HepG2 (cell line): ENCODE measurements around the gene SNRPD3. TPM values are rescaled to one million over a fixed set of nuclear protein-coding genes. Genes with fewer than 3 reads are reported as not detected.

Experiments used
- HMG20B ChIP-seq: conservative IDR thresholded peaks from 2 replicates; pipeline ENCODE4 v1.6.1; 2016; ENCODE audit warnings: missing genetic modification reagents, missing compliant biosample characterization
- IRF2 ChIP-seq: IDR thresholded peaks from 2 replicates; pipeline ENCODE4 v1.6.1; 2018; ENCODE audit warnings: missing genetic modification reagents, missing compliant biosample characterization
- POGZ ChIP-seq: sonication (generic); formaldehyde crosslinking; IDR thresholded peaks from 2 replicates; pipeline ENCODE4 v1.4.0; 2020; ENCODE audit warnings: mild to moderate bottlenecking, missing genetic modification reagents
- RAD51 ChIP-seq: fragments of 450-650 bp; IDR thresholded peaks from 2 replicates; pipeline ENCODE4 v1.6.1; 2016; ENCODE audit warnings: borderline replicate concordance
- ZFP37 ChIP-seq: sonication (generic); formaldehyde crosslinking; IDR thresholded peaks from 2 replicates; pipeline ENCODE4 v1.4.0; 2020; ENCODE audit warnings: missing genetic modification reagents, borderline replicate concordance
- ZNF101 ChIP-seq: sonication (generic); formaldehyde crosslinking; IDR thresholded peaks from 2 replicates; pipeline ENCODE4 v1.4.0; 2020; ENCODE audit warnings: mild to moderate bottlenecking, low read depth, missing genetic modification reagents, borderline replicate concordance
- ZNF468 ChIP-seq: sonication (generic); formaldehyde crosslinking; IDR thresholded peaks from 2 replicates; pipeline ENCODE4 v1.8.0; 2022; ENCODE audit warnings: mild to moderate bottlenecking, moderate library complexity, missing genetic modification reagents
- ZNF713 ChIP-seq: sonication (generic); formaldehyde crosslinking; IDR thresholded peaks from 2 replicates; pipeline ENCODE4 v1.4.0; 2020; ENCODE audit warnings: mild to moderate bottlenecking, missing genetic modification reagents
- polyA plus RNA-seq, 8 experiments: library from polyadenylated mRNA; depleted of rRNA in 3 of 8; stranded (reverse) in 7 of 8; unstranded in 1 of 8; fragments of >200 nt; fragmentation: Illumina TruSeq in 4 of 8; extraction: Trizol in 4 of 8; gene quantifications; 2 replicates each; pipeline versions ENCODE4 v1.2.1 to v1.2.3, GENCODE V29; 2011 to 2016; ENCODE audit warnings: low read depth in 4 of 8, missing spikeins in 1 of 8, mixed read lengths in 1 of 8; ENCODE audit not compliant: insufficient read depth in 1 of 8
- total RNA-seq, 5 experiments: library from RNA; depleted of rRNA; stranded (reverse); fragments of >200 nt; fragmentation: Illumina TruSeq; extraction: Trizol; gene quantifications; 2 replicates each; pipeline ENCODE4 v1.2.3, GENCODE V29; 2016; ENCODE audit warnings: low read depth in 1 of 5
- TF ChIP-seq, protein P1 (sequence below): sonication (generic); formaldehyde crosslinking; IDR thresholded peaks from 2 replicates; pipeline ENCODE4 v1.4.0; 2020; ENCODE audit warnings: missing genetic modification reagents, borderline replicate concordance
- TF ChIP-seq, protein P2 (sequence below): sonication (generic); formaldehyde crosslinking; IDR thresholded peaks from 2 replicates; pipeline ENCODE4 v1.4.0; 2020; ENCODE audit warnings: mild to moderate bottlenecking, missing genetic modification reagents, borderline replicate concordance
- TF ChIP-seq, protein P3 (sequence below): sonication (generic); formaldehyde crosslinking; IDR thresholded peaks from 2 replicates; pipeline ENCODE4 v1.8.0; 2022; ENCODE audit warnings: mild to moderate bottlenecking, missing genetic modification reagents, borderline replicate concordance

SNRPD3 gene
- total and polyA plus RNA-seq, 2 of the 13 experiments (the other 11 are each of a cell fraction or from before 2014, with no cell fraction given) = 110 to 209 TPM

DNA sequence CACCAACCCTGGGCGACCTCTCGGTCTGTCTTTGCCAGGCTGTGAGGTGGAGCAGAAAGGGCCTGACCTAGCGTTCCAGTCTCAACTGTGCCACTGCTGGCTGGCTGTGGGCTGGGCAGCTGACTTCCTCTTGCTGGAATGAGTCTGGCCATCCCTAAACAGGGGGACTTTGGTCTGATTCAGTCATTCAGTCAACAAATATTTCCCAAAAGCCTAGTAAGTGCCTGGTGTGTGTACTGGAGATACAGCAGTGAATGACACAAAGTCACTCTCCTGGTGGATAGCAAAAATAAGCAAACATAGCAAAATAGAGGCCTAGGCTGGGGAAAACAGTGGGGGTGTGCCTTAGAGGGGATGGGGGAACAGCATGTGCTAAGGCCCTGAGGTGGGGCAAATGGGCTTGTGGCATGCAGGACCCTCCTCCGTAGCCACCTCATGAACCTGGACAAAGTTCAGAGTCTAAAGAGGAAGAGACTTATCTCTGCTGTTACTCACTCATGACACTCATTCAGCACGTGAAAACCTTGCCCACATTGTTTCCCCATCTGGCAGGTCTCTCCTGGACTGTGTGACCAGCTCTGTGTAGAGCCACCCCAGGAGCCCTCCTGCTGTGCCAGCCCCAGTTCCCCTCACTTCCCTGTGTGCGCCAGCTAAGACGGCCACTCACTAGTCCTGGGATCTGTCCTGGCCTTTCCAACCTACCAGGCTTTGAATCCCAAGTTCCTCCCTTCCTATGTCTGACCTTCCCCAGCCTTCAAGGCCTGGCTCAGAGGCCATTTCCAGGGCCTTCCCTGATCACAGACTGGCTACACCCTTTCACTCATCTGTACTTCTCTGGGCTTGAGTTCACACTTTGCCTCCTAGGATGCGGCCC lies 5.5 kb upstream of the SNRPD3 start (continued):
- TF ChIP-seq ZFP37 = no peak
- TF ChIP-seq RAD51 = peak; percentile 14; the same call in 1 of the 2 replicates
- TF ChIP-seq, protein P1, sequence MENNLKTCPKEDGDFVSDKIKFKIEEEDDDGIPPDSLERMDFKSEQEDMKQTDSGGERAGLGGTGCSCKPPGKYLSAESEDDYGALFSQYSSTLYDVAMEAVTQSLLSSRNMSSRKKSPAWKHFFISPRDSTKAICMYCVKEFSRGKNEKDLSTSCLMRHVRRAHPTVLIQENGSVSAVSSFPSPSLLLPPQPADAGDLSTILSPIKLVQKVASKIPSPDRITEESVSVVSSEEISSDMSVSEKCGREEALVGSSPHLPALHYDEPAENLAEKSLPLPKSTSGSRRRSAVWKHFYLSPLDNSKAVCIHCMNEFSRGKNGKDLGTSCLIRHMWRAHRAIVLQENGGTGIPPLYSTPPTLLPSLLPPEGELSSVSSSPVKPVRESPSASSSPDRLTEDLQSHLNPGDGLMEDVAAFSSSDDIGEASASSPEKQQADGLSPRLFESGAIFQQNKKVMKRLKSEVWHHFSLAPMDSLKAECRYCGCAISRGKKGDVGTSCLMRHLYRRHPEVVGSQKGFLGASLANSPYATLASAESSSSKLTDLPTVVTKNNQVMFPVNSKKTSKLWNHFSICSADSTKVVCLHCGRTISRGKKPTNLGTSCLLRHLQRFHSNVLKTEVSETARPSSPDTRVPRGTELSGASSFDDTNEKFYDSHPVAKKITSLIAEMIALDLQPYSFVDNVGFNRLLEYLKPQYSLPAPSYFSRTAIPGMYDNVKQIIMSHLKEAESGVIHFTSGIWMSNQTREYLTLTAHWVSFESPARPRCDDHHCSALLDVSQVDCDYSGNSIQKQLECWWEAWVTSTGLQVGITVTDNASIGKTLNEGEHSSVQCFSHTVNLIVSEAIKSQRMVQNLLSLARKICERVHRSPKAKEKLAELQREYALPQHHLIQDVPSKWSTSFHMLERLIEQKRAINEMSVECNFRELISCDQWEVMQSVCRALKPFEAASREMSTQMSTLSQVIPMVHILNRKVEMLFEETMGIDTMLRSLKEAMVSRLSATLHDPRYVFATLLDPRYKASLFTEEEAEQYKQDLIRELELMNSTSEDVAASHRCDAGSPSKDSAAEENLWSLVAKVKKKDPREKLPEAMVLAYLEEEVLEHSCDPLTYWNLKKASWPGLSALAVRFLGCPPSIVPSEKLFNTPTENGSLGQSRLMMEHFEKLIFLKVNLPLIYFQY = peak; percentile 89
- TF ChIP-seq, protein P2, sequence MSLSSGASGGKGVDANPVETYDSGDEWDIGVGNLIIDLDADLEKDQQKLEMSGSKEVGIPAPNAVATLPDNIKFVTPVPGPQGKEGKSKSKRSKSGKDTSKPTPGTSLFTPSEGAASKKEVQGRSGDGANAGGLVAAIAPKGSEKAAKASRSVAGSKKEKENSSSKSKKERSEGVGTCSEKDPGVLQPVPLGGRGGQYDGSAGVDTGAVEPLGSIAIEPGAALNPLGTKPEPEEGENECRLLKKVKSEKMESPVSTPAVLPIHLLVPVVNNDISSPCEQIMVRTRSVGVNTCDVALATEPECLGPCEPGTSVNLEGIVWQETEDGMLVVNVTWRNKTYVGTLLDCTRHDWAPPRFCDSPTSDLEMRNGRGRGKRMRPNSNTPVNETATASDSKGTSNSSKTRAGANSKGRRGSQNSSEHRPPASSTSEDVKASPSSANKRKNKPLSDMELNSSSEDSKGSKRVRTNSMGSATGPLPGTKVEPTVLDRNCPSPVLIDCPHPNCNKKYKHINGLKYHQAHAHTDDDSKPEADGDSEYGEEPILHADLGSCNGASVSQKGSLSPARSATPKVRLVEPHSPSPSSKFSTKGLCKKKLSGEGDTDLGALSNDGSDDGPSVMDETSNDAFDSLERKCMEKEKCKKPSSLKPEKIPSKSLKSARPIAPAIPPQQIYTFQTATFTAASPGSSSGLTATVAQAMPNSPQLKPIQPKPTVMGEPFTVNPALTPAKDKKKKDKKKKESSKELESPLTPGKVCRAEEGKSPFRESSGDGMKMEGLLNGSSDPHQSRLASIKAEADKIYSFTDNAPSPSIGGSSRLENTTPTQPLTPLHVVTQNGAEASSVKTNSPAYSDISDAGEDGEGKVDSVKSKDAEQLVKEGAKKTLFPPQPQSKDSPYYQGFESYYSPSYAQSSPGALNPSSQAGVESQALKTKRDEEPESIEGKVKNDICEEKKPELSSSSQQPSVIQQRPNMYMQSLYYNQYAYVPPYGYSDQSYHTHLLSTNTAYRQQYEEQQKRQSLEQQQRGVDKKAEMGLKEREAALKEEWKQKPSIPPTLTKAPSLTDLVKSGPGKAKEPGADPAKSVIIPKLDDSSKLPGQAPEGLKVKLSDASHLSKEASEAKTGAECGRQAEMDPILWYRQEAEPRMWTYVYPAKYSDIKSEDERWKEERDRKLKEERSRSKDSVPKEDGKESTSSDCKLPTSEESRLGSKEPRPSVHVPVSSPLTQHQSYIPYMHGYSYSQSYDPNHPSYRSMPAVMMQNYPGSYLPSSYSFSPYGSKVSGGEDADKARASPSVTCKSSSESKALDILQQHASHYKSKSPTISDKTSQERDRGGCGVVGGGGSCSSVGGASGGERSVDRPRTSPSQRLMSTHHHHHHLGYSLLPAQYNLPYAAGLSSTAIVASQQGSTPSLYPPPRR (CRISPR knock-in tag) = peak; percentile 83
- peak; percentile 87 for TF ChIP-seq POGZ (CRISPR knock-in tag)
- peak; percentile 80; the same call in 1 of the 2 replicates for TF ChIP-seq IRF2
- TF ChIP-seq, protein P3, sequence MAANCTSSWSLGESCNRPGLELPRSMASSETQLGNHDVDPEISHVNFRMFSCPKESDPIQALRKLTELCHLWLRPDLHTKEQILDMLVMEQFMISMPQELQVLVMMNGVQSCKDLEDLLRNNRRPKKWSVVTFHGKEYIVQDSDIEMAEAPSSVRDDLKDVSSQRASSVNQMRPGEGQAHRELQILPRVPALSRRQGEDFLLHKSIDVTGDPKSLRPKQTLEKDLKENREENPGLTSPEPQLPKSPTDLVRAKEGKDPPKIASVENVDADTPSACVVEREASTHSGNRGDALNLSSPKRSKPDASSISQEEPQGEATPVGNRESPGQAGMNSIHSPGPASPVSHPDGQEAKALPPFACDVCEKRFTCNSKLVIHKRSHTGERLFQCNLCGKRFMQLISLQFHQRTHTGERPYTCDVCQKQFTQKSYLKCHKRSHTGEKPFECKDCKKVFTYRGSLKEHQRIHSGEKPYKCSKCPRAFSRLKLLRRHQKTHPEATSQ (CRISPR knock-in tag) = peak; percentile 81; the same call in 1 of the 2 replicates
- TF ChIP-seq ZNF713 (CRISPR knock-in tag) = no peak
- no peak for TF ChIP-seq ZNF468
- TF ChIP-seq ZNF101 (CRISPR knock-in tag) = 0 out of 2 replicates have a peak, but pooled peaks have one; percentile 61
- TF ChIP-seq HMG20B = peak; percentile 80; the same call in 1 of the 2 replicates
